NCI-H345 treated with DMSO at 0.1 percent for 48 hours (cell line): Measurements from ENCODE around the gene DIP2A.
"Not testable (repeated sequence)": the region's sequence is repeated elsewhere in the genome, so short reads cannot be mapped to it uniquely, and the experiment has no call there.

ENCODE experiments used
- DNase-seq: peaks from one replicate; lab custom pipeline; 2025; ENCODE audit not compliant: unreplicated experiment; lab: John Stamatoyannopoulos, UW

The DIP2A gene

GRCh38 chr21:46424621-46425020, 34.1 kb upstream of the DIP2A start:
- DNase-seq = no peak

GRCh38 chr21:46425041-46425440, 33.6 kb upstream of the DIP2A start:
- no peak for DNase-seq

GRCh38 chr21:46425571-46425970, 33.1 kb upstream of the DIP2A start:
- DNase-seq = no peak

GRCh38 chr21:46426313-46427046, 32.2 kb upstream of the DIP2A start:
- DNase-seq = no peak

GRCh38 chr21:46427516-46427915, 31.2 kb upstream of the DIP2A start:
- no peak for DNase-seq

GRCh38 chr21:46428286-46428685, 30.4 kb upstream of the DIP2A start:
- no peak for DNase-seq

GRCh38 chr21:46428987-46429710, 29.5 kb upstream of the DIP2A start:
- no peak for DNase-seq

- DNase-seq = no peak
These were observed 28.7 kb upstream of the DIP2A start for GRCh38 chr21:46429754-46430681.

GRCh38 chr21:46431448-46431847, 27.2 kb upstream of the DIP2A start:
- no peak for DNase-seq

- no peak for DNase-seq
These were observed 26.7 kb upstream of the DIP2A start for GRCh38 chr21:46431884-46432488.

GRCh38 chr21:46433116-46433515, 25.6 kb upstream of the DIP2A start:
- not testable (repeated sequence) for DNase-seq

- no peak for DNase-seq
These were observed 24.3 kb upstream of the DIP2A start for GRCh38 chr21:46434322-46434958.

- no peak for DNase-seq
These were observed 22.9 kb upstream of the DIP2A start for GRCh38 chr21:46435786-46436227.

- no peak for DNase-seq
These were observed 22.1 kb upstream of the DIP2A start for GRCh38 chr21:46436621-46437020.

- no peak for DNase-seq
These were observed 21.6 kb upstream of the DIP2A start for GRCh38 chr21:46437096-46437498.

- no peak for DNase-seq
These were observed 21.2 kb upstream of the DIP2A start for GRCh38 chr21:46437511-46437910.

- DNase-seq = no peak
These were observed 20.4 kb upstream of the DIP2A start for GRCh38 chr21:46438241-46438640.

- no peak for DNase-seq
These were observed 18.8 kb upstream of the DIP2A start for GRCh38 chr21:46439906-46440305.

GRCh38 chr21:46441331-46441730, 17.4 kb upstream of the DIP2A start:
- DNase-seq = no peak

GRCh38 chr21:46441961-46442498, 16.7 kb upstream of the DIP2A start:
- no peak for DNase-seq
